Esophagus muscularis mucosa (tissue), 4 donors: Measurements from ENCODE around the gene RAPGEF1. TPM values are rescaled to one million over a fixed set of nuclear protein-coding genes. Genes with fewer than 3 reads are reported as not detected.

Source experiments
- DNase-seq: peaks from one replicate; pipeline ENCODE4 v3.0.0-alpha.2; 2017; ENCODE audit errors: extremely low spot score
- H3K27ac ChIP-seq, 4 donors: fragments of 200-600 bp; sonication (generic); replicated peaks in 1 of 4; 1 replicate in 3 of 4; 2 replicates in 1 of 4; pipeline ENCODE4 v1.5.1; 2016 to 2019; ENCODE audit warnings: mild to moderate bottlenecking in 1 of 4
- H3K27me3 ChIP-seq, 4 donors: fragments of 200-600 bp; sonication (generic); one replicate each; pipeline versions ENCODE4 v1.5.1 to v1.6.0; 2016 to 2019
- H3K36me3 ChIP-seq, 4 donors: fragments of 200-600 bp; sonication (generic); one replicate each; pipeline ENCODE4 v1.5.1; 2016 to 2019
- H3K4me1 ChIP-seq, 4 donors: fragments of 200-600 bp; sonication (generic); one replicate each; pipeline ENCODE4 v1.5.1; 2016 to 2019
- H3K4me3 ChIP-seq, 4 donors: fragments of 200-600 bp; sonication (generic); 1 replicate in 2 of 4; 2 replicates in 2 of 4; pipeline ENCODE4 v1.5.1; 2016 to 2019; ENCODE audit warnings: mild to moderate bottlenecking in 4 of 4, moderate library complexity in 1 of 4
- H3K9me3 ChIP-seq, 4 donors: fragments of 200-600 bp; sonication (generic); 1 replicate in 3 of 4; 2 replicates in 1 of 4; pipeline ENCODE4 v1.5.1; 2016 to 2019
- CTCF ChIP-seq, 3 experiments: fragments of 200-600 bp in 2 of 3; fragments of 450-650 bp in 1 of 3; sonication (generic) in 2 of 3; IDR thresholded peaks; one replicate each; pipeline ENCODE4 v1.5.1; 2017 to 2019; ENCODE audit warnings: antibody characterized with exemption in 3 of 3, mild to moderate bottlenecking in 2 of 3, moderate library complexity in 1 of 3
- EP300 ChIP-seq: sonication (generic); formaldehyde crosslinking; IDR thresholded peaks from one replicate; pipeline ENCODE4 v1.6.1; 2017; ENCODE audit warnings: antibody characterized with exemption
- POLR2A ChIP-seq: fragments of 450-650 bp; IDR thresholded peaks from one replicate; pipeline ENCODE4 v1.6.1; 2017; ENCODE audit warnings: antibody characterized with exemption, moderate library complexity, mild to moderate bottlenecking, low read depth
- POLR2AphosphoS5 ChIP-seq, 2 donors: sonication (generic); formaldehyde crosslinking; IDR thresholded peaks; one replicate each; pipeline ENCODE4 v1.6.1; 2017; ENCODE audit warnings: antibody characterized with exemption in 2 of 2
- WGBS: methylation state at CpG from one replicate; pipeline ENCODE4 v1.1.5; 2018; 5-methylcytosine and 5-hydroxymethylcytosine counted together
- intact Hi-C: fragments of 100-400 bp; cut with DNase I; formaldehyde crosslinking; loops from one replicate; pipeline ENCODE4 v1.15.1; 2023
- total RNA-seq, 4 donors: library from RNA; depleted of rRNA; stranded (reverse); fragments of >200 nt; gene quantifications; one replicate each; pipeline versions ENCODE4 v1.1.0 to v1.2.1, GENCODE V29; 2016

RAPGEF1 gene
- total RNA-seq, 4 donors from 2014 or later = 66.6 to 138 (median 101) TPM

DNA sequence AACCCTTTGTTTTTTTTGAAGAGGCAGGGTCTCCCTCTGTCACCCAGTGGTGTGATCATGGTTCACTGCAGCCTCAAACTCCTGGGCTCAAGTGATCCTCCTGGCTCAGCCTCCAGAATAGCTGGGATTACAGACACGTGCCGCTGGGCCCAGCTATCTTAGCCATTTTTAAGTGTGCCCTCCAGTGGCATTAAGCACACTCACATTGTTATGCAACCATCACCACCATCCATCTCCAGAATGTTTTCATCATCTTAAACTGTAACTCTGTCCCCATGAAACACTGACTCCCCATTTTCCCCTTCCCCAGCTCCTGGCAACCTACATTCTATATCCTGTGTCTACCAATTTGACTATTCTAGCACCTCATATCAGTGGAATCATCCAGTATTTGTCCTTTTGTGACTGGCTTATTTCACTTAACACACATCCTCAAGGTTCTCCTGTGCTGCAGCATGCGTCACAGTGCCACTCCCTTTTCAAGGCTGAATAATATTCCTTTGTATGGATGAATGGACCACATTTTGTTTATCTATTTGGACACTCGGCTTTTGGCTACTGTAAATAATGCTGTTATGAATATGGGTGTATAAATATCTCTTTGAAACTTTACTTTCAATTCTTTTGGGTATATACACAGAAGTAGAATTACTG is 12.5 kb upstream of the RAPGEF1 start:
- no peaks in the 10 kb centered on the region for H3K36me3 ChIP-seq
- TF ChIP-seq CTCF (IDR thresholded peaks at IDR 0.05) (no peak), POLR2AphosphoS5 (IDR thresholded peaks at IDR 0.05) (no peak), EP300 (no peak), POLR2A (no peak)
- intact Hi-C loops = no loop called here

DNA sequence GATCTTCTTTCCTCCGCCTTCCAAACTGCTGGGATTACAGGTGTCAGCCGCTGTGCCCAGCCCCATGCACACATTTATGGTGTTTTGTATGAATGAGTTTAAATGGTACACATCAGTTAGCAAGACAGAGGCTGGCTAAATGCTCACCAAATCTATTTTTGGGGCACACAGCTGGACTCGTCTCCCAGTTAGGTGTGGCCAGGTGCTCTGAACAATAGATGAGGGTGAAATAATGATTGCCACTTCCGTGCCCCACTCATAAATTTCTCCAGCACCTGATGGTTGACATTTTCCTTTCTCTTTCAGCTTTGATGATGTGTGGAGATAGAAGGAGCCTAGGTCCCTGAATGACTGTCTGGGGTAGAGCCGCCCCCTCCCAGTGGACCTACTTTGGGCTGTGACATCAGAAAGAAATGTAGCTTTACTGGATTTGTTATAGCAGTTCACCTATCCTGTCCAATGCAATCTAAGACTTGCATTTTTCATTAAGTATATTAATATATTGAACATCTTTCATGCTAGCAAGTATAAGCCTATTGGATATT is 8.6 kb upstream of the RAPGEF1 start:
- WGBS = 81% methylated on average over 5 of the region's 5 CpGs
- no peak for TF ChIP-seq POLR2AphosphoS5 (IDR thresholded peaks at IDR 0.05)
- no peak for TF ChIP-seq EP300
- no peak for TF ChIP-seq POLR2A
- TF ChIP-seq CTCF (IDR thresholded peaks at IDR 0.05) = no peak

More for the DNA sequence above, 12.5 kb upstream of the RAPGEF1 start:
- WGBS = 93% methylated on average over 4 of the region's 4 CpGs
- Histone ChIP-seq H3K27ac (no peak overlapping the region), H3K27me3 (peaks cover 0 to 32% (median 0%) of the 10 kb centered on the region in 4 donors), H3K4me1 (peaks cover 0 to 6% (median 4%) of the 10 kb centered on the region in 4 donors), H3K9me3 (no peaks in the 10 kb centered on the region), H3K4me3 (no peak overlapping the region)
- no peak for DNase-seq

GRCh38 chr9:131747352-131747751 is 7.5 kb upstream of the RAPGEF1 start:
- Histone ChIP-seq H3K27me3 (no peaks in the 10 kb centered on the region), H3K27ac (no peak overlapping the region), H3K4me3 (no peak overlapping the region), H3K9me3 (no peaks in the 10 kb centered on the region), H3K4me1 (no peaks in the 10 kb centered on the region), H3K36me3 (no peaks in the 10 kb centered on the region)
- 40% methylated on average over 5 of the region's 5 CpGs for WGBS
- intact Hi-C loops = loop anchor here (10.0 kb wide), 1 partner anchor 393 kb away; no protein-coding TSS in a partner anchor
- TF ChIP-seq EP300 (no peak), POLR2A (no peak), POLR2AphosphoS5 (IDR thresholded peaks at IDR 0.05) (no peak), CTCF (IDR thresholded peaks at IDR 0.05) (peak; percentile 40 to 50 (median 44))
- no peak for DNase-seq

More for the DNA sequence above, 8.6 kb upstream of the RAPGEF1 start:
- Histone ChIP-seq H3K27ac (no peak overlapping the region), H3K36me3 (no peaks in the 10 kb centered on the region), H3K4me3 (no peak overlapping the region), H3K9me3 (no peaks in the 10 kb centered on the region), H3K27me3 (no peaks in the 10 kb centered on the region), H3K4me1 (no peaks in the 10 kb centered on the region)
- DNase-seq = no peak
- intact Hi-C loops = loop anchor here (10.0 kb wide), 1 partner anchor 394 kb away; no protein-coding TSS in a partner anchor

GRCh38 chr9:131745610-131746009 is 5.7 kb upstream of the RAPGEF1 start:
- H3K27ac ChIP-seq = no peak overlapping the region
- no peak for DNase-seq
- TF ChIP-seq POLR2AphosphoS5 (IDR thresholded peaks at IDR 0.05) (no peak), POLR2A (no peak), CTCF (IDR thresholded peaks at IDR 0.05) (no peak), EP300 (no peak)
- no peaks in the 10 kb centered on the region for H3K36me3 ChIP-seq
- 86% methylated on average over 2 of the region's 2 CpGs for WGBS
- no peaks in the 10 kb centered on the region for H3K9me3 ChIP-seq
- H3K4me3 ChIP-seq = no peak overlapping the region
- intact Hi-C loops = loop anchor here (10.0 kb wide), 1 partner anchor 391 kb away; no protein-coding TSS in a partner anchor
- no peaks in the 10 kb centered on the region for H3K4me1 ChIP-seq
- H3K27me3 ChIP-seq = no peaks in the 10 kb centered on the region
